ENCODE results near the gene LDAH.

DNA sequence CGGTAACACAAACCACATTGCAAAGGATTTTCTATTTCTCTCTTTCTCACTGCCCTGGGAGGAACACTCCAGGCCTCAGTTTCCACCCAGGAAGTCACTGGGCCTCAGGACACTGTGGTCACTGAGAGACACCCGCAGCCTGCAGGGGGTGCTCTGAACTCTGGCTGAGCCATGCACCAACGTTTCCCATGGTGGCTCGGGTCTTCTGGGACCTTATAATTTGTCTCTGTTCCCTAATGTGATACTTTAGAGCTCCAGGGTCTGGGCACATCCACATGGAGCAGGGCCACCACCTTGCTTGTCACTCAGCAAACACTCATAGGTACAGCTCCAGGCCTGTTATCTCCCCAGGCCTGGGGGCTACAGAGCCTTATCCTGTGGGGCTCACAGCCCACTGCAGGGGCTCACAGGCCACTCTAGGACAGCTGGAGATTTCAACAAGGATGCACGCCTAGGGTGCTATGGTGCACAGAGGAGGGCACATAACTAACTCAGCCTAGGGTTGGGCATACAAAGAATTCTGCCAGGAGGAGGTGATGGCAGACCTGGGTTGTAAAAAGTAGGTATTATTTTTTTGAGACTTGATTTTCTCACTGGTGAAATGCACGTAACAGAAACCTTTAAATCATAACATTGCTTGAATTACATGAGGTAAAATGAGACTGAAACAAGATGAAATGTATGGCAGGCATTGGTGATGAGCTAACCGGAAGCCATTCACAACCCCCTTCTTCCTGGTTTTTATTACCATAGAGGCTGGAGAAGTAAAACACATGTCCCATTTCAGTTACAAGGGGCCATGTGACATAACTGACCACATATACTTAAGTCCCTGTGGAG lies 169.0 kb downstream of the LDAH start:
- TF ChIP-seq, protein P1, sequence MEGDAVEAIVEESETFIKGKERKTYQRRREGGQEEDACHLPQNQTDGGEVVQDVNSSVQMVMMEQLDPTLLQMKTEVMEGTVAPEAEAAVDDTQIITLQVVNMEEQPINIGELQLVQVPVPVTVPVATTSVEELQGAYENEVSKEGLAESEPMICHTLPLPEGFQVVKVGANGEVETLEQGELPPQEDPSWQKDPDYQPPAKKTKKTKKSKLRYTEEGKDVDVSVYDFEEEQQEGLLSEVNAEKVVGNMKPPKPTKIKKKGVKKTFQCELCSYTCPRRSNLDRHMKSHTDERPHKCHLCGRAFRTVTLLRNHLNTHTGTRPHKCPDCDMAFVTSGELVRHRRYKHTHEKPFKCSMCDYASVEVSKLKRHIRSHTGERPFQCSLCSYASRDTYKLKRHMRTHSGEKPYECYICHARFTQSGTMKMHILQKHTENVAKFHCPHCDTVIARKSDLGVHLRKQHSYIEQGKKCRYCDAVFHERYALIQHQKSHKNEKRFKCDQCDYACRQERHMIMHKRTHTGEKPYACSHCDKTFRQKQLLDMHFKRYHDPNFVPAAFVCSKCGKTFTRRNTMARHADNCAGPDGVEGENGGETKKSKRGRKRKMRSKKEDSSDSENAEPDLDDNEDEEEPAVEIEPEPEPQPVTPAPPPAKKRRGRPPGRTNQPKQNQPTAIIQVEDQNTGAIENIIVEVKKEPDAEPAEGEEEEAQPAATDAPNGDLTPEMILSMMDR (IDR thresholded peaks at IDR 0.05; ENCODE audit: low read length), result 0 out of 2 replicates have a peak, but pooled peaks have one; percentile 5
- TF ChIP-seq EZH2phosphoT487 (IDR thresholded peaks at IDR 0.05; ENCODE audit: low read length) (no peak), EZH2 (optimal IDR thresholded peaks at IDR 0.05; ENCODE audit: low read depth, low read length) (no peak)
